Fibroblast of mammary gland (primary cell): ENCODE results near the gene CARNS1.
"Not testable (repeated sequence)": the region's sequence is repeated elsewhere in the genome, so short reads cannot be mapped to it uniquely, and the experiment has no call there.

Experiments used
- DNase-seq: peaks from one replicate; pipeline ENCODE4 v3.0.0-alpha.2; 2010; ENCODE audit warnings: low read depth
- H3K4me3 ChIP-seq: 2 replicates; pipeline ENCODE4 v1.5.1; 2011; ENCODE audit warnings: low read depth, mild to moderate bottlenecking, low read length, moderate library complexity; ENCODE audit not compliant: control insufficient read depth
- TF ChIP-seq, protein P1 (sequence below): conservative IDR thresholded peaks from 2 replicates; pipeline ENCODE4 v1.5.1; 2011; ENCODE audit warnings: low read depth, low read length, inconsistent platforms; ENCODE audit not compliant: control insufficient read depth, insufficient read depth

Gene CARNS1

DNA sequence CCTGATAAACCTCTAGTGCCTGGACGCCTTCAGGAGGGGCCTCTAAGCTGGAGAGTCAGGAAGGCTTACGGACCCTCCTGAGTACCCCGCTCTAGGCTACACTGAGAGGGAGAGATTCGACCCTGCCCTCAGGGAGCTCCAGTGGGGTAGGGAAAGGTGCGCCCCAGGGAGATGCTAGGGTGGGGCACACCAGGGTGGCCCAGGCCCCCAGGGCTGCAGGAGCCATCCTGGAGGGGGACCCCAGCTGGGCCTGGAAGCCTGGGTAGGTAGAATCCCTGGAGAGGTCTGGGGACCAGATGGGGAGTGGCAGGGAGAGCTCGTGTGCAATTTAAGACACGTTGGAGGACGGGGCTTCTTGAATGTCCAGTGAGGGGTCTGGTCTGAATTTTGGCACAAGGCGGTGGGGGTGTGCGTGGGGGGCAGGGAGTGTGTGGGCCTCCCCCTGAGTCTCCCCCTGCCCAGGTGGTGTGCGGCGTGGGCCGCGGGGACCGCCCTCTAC lies 4.7 kb downstream of the CARNS1 start:
- TF ChIP-seq, protein P1, sequence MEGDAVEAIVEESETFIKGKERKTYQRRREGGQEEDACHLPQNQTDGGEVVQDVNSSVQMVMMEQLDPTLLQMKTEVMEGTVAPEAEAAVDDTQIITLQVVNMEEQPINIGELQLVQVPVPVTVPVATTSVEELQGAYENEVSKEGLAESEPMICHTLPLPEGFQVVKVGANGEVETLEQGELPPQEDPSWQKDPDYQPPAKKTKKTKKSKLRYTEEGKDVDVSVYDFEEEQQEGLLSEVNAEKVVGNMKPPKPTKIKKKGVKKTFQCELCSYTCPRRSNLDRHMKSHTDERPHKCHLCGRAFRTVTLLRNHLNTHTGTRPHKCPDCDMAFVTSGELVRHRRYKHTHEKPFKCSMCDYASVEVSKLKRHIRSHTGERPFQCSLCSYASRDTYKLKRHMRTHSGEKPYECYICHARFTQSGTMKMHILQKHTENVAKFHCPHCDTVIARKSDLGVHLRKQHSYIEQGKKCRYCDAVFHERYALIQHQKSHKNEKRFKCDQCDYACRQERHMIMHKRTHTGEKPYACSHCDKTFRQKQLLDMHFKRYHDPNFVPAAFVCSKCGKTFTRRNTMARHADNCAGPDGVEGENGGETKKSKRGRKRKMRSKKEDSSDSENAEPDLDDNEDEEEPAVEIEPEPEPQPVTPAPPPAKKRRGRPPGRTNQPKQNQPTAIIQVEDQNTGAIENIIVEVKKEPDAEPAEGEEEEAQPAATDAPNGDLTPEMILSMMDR: no peak
- H3K4me3 ChIP-seq: peak overlapping the region; percentile 7
- DNase-seq: no peak

DNA sequence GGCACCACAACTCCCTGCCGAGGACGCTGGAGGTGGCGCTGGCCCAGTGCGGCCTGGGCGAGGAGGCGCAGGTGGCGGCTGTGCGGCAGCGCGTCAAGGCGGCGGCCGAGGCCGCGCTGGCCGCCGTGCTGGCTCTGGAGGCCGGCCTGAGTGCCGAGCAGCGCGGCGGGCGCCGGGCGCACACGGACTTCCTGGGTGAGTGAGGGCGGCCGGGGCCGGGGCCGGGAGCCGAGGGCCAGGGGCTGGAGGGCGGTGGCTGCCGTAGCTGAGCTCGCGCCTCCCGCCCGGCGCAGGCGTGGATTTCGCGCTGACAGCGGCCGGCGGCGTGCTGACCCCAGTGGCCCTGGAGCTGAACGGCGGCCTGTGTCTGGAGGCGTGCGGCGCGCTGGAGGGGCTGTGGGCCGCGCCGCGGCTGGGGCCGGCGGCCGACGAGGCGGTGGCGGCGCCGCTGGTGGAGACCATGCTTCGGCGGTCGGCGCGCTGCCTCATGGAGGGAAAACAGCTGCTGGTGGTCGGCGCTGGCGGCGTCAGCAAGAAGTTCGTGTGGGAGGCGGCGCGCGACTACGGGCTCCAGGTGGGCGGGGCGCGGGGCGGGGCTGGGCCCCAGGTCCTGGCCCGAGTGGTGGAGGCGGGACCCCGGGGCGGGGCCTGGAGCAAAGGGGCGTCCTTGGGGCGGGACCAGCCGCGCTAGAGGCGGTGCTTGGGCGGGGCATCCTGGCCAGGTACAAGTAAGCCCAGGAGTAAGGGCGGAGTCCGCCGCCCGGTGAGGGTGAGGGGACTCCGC lies 5.4 kb downstream of the CARNS1 start:
- peak; percentile 74 for DNase-seq
- TF ChIP-seq, protein P1: no peak
- H3K4me3 ChIP-seq: peak overlapping the region; percentile 13

DNA sequence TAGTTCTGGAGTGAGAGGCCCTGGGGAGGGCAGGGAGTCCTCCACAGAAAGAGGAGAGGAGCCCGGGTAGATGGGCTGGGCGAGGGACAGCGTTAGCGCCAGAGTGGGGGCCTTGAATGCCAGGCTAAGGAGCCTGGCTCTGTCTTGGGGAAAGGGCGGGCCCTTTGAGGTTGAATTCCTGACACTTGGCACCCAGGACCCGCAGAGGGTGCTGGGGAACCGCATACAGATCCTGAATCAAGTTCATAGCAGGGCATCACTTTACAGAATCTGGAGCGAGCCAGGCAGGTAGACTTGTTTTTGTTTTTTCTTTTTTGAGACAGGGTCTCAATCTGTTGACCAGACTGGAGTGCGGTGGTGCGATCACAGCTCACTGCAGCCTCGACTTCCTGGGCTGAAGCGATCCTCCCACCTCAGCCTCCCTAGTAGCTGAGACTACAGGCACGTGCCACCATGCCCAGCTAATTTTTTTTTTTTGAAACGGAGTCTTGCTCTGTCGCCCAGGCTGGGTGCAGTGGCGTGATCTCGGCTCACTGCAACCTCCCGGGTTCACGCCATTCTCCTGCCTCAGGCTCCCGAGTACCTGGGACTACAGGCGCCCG lies 6.1 kb downstream of the CARNS1 start:
- no peak for DNase-seq
- TF ChIP-seq, protein P1: no peak

DNA sequence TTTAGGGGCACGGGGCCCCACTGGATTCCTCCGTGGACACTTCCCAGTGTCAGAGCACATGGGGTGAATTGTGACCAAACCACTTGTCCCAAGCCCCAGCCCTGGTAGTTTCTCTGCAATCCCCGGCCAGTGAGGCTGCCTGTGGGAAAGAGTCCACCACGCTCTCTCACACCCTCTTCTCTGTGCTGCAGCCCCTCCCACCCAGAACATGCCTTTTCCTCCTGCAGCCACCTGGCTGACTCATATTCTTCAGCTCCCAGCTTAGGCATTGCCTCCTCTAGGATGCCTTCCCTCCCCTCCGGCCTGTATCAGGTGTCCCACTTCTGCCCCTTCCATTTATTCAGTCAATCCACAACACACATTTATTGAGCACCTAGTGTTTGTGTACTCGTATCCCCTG lies 7.4 kb downstream of the CARNS1 start:
- DNase-seq: no peak
- H3K4me3 ChIP-seq: no peak overlapping the region
- TF ChIP-seq, protein P1: no peak

More for the DNA sequence above, 6.1 kb downstream of the CARNS1 start:
- H3K4me3 ChIP-seq: no peak overlapping the region

DNA sequence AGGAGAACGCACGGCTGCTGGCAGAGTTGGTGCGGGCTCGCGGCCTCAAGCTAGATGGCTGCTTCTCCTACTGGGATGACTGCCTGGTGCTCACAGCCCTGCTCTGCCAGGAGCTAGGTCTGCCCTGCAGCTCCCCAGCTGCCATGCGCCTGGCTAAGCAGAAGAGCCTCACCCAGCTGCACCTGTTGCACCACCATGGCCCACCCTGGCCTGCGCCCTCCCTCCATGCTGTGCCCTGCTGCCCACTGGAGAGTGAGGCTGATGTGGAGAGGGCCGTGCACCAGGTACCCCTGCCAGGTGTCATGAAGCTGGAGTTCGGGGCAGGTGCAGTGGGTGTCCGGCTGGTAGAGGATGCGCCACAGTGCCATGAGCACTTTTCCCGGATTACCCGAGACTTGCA lies 8.0 kb downstream of the CARNS1 start:
- no peak overlapping the region for H3K4me3 ChIP-seq
- TF ChIP-seq, protein P1: no peak
- no peak for DNase-seq

DNA sequence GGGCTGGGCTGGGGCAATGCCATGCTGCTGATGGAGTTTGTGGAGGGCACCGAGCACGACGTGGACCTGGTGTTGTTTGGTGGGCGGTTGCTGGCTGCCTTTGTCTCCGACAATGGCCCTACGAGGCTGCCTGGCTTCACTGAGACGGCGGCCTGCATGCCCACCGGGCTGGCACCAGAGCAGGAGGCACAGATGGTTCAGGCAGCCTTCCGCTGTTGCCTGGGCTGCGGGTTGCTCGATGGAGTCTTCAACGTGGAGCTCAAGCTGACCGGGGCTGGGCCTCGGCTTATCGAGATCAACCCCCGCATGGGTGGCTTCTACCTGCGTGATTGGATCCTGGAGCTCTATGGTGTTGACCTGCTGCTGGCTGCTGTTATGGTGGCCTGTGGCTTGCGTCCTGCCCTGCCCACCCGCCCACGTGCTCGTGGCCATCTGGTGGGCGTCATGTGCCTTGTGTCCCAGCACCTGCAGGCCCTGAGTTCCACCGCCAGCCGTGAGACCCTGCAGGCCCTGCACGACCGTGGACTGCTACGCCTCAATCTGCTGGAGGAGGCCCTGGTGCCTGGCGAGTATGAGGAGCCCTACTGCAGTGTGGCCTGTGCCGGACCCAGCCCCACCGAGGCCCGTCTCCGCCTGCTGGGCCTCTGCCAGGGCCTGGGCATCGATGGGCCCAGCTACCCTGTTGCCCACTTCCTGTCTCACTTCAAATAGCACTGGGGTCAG lies 8.6 kb downstream of the CARNS1 start:
- no peak for DNase-seq
- H3K4me3 ChIP-seq: no peak overlapping the region
- TF ChIP-seq, protein P1: no peak

DNA sequence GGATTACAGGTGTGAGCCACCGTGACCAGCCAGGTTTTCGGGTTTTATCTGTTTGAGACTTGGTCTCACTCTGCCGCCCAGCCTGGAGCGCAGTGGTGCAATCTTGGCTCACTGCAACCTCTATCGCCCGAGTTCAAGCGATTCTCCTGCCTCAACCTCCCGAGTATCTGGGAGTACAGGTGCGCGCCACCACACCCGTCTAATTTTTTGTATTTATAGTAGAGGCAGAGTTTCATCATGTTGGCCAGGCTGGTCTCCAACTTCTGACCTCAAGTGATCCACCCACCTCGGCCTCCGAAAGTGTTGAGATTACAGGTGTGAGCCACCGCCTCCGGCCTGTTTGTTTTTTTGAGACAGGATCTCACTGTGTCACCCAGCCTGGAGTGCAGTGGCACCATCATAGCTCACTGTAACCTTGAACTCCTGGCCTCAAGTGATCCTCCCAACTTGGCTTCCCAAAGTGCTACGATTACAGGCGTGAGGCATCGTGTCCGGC lies 11.9 kb downstream of the CARNS1 start:
- not testable (repeated sequence) for DNase-seq

More for the DNA sequence above, 11.9 kb downstream of the CARNS1 start:
- H3K4me3 ChIP-seq: peak overlapping the region; percentile 99
